Kidney (tissue), 14 donors: Measurements from ENCODE around the gene LRBA. TPM values are rescaled to one million over a fixed set of nuclear protein-coding genes. Genes with fewer than 3 reads are reported as not detected.

Source experiments
- DNase-seq, 5 donors: peaks; one replicate each; pipeline ENCODE4 v3.0.0-alpha.2; 2013 to 2020
- FAIRE-seq: peaks from 2 replicates; lab custom pipeline; 2012; peaks lifted over from hg19 to GRCh38; lab: Jason Lieb, UNC
- H3K27ac ChIP-seq, 2 donors: one replicate each; pipeline ENCODE4 v1.7.0; 2013; ENCODE audit warnings: low read depth in 2 of 2, low read length in 2 of 2, inconsistent platforms in 1 of 2
- H3K27me3 ChIP-seq: one replicate; pipeline ENCODE4 v1.7.1; 2013; ENCODE audit warnings: low read length, inconsistent platforms; ENCODE audit not compliant: control insufficient read depth, insufficient read depth
- H3K36me3 ChIP-seq, 3 donors: one replicate each; pipeline versions ENCODE4 v1.7.0 to v1.7.1; 2013; ENCODE audit warnings: low read length in 3 of 3, control low read depth in 1 of 3, inconsistent platforms in 1 of 3; ENCODE audit not compliant: insufficient read depth in 3 of 3, control insufficient read depth in 2 of 3
- H3K4me1 ChIP-seq, 3 donors: one replicate each; pipeline versions ENCODE4 v1.7.0 to v1.7.1; 2013; ENCODE audit warnings: low read length in 3 of 3, inconsistent platforms in 1 of 3, low read depth in 1 of 3; ENCODE audit not compliant: control insufficient read depth in 2 of 3, insufficient read depth in 2 of 3
- H3K4me3 ChIP-seq, 3 donors: one replicate each; pipeline versions ENCODE4 v1.7.0 to v1.8.1; 2013; ENCODE audit warnings: low read length in 3 of 3, control low read depth in 1 of 3, inconsistent platforms in 1 of 3
- H3K9ac ChIP-seq, 3 donors: one replicate each; pipeline versions ENCODE4 v1.7.0 to v1.7.1; 2013; ENCODE audit warnings: low read length in 3 of 3, control low read depth in 1 of 3, inconsistent platforms in 1 of 3
- H3K9me3 ChIP-seq, 3 donors: one replicate each; pipeline versions ENCODE4 v1.7.0 to v1.7.1; 2013; ENCODE audit warnings: low read length in 3 of 3, control low read depth in 1 of 3, inconsistent platforms in 1 of 3; ENCODE audit not compliant: control insufficient read depth in 2 of 3, insufficient read depth in 1 of 3
- intact Hi-C: fragments of 100-400 bp; cut with DNase I; formaldehyde crosslinking; loops from one replicate; pipeline ENCODE4 v1.11.1; 2022
- polyA plus RNA-seq: library from polyadenylated mRNA; stranded (reverse); fragments of 350-450 nt; fragmentation: Illumina TruSeq; extraction: RNeasy Lipid Tissue Mini Kit (QIAGEN cat#74804); gene quantifications from one replicate; pipeline ENCODE4 v1.2.3, GENCODE V29; 2014; ENCODE audit warnings: low read depth, low replicate concordance; ENCODE audit not compliant: insufficient read depth
- total RNA-seq: library from RNA; stranded (reverse); fragmentation: NEBNext Ultra II Directional; extraction: Animal tissue kit (Norgen Biotek cat#: 25700); gene quantifications from one replicate; pipeline ENCODE4 v1.2.1, GENCODE V29; 2021
- TF ChIP-seq, protein P1 (sequence below): IDR thresholded peaks from 3 replicates; pipeline ENCODE4 v1.5.1; 2012; ENCODE audit warnings: mild to moderate bottlenecking, moderate library complexity, borderline replicate concordance; ENCODE audit not compliant: insufficient read depth; ENCODE audit errors: extremely low read depth
- donor health status: control.
- donor health status: control.
- donor health status: control.
- donor health status: control.
- donor health status: control.
- donor health status: DM: yes; HTN: yes; CAD: no.
- donor health status: Normal renal cell carcinoma (clear cell type).

LRBA gene
- total and polyA plus RNA-seq, 2 donors from 2014 or later, result 20.3 to 76.7 TPM

DNA sequence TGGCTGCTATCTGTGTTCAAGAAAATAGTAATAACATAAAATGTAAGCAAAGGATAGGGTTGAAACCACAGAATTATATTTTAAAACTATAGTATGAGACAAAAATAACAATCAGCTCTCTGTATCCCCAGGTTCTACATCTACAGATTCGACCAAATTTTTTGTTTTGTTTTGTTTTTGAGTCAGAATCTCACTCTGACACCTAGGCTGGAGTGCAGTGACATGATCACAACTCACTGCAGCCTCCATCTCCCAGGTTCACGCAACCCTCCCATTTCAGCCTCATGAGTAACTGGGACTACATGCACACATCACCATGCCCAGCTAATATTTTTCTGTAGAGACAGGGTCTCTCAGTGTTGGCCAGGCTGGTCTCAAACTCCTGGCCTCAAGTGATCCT lies 319.9 kb downstream of the LRBA start:
- no peak overlapping the region for H3K4me3 ChIP-seq
- no peaks in the 10 kb centered on the region for H3K4me1 ChIP-seq
- no peaks in the 10 kb centered on the region for H3K9me3 ChIP-seq
- H3K27ac ChIP-seq, result no peak overlapping the region
- TF ChIP-seq, protein P1, sequence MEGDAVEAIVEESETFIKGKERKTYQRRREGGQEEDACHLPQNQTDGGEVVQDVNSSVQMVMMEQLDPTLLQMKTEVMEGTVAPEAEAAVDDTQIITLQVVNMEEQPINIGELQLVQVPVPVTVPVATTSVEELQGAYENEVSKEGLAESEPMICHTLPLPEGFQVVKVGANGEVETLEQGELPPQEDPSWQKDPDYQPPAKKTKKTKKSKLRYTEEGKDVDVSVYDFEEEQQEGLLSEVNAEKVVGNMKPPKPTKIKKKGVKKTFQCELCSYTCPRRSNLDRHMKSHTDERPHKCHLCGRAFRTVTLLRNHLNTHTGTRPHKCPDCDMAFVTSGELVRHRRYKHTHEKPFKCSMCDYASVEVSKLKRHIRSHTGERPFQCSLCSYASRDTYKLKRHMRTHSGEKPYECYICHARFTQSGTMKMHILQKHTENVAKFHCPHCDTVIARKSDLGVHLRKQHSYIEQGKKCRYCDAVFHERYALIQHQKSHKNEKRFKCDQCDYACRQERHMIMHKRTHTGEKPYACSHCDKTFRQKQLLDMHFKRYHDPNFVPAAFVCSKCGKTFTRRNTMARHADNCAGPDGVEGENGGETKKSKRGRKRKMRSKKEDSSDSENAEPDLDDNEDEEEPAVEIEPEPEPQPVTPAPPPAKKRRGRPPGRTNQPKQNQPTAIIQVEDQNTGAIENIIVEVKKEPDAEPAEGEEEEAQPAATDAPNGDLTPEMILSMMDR, result no peak
- DNase-seq (no peak), FAIRE-seq (no peak)
- intact Hi-C loops, result no loop called here
- H3K9ac ChIP-seq, result no peak overlapping the region
- H3K36me3 ChIP-seq, result no peaks in the 10 kb centered on the region
- no peaks in the 10 kb centered on the region for H3K27me3 ChIP-seq

DNA sequence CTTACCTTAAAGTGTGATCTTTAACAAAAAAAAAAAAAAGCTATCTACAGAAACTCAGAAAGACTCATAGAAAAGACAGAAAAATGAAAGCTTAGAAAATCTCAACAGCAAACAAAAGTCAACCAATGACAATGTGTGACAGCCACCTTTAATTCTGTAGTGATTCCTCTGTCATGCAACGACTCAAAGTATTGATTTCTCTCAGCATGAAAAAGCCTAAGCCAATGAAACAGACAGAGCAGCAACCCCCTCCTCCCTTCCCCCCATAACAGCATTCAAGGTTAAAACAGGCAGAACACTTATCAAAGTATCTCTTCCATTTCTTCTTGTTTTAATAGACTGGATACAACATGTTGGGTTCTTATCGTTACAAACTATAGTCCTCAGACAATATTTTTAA lies 320.6 kb downstream of the LRBA start:
- no peaks in the 10 kb centered on the region for H3K36me3 ChIP-seq
- H3K4me3 ChIP-seq, result no peak overlapping the region
- H3K9me3 ChIP-seq, result no peaks in the 10 kb centered on the region
- H3K27me3 ChIP-seq, result no peaks in the 10 kb centered on the region
- no peaks in the 10 kb centered on the region for H3K4me1 ChIP-seq
- FAIRE-seq (no peak), DNase-seq (no peak)
- TF ChIP-seq, protein P1, result no peak
- H3K27ac ChIP-seq, result no peak overlapping the region
- H3K9ac ChIP-seq, result no peak overlapping the region
- intact Hi-C loops, result no loop called here

DNA sequence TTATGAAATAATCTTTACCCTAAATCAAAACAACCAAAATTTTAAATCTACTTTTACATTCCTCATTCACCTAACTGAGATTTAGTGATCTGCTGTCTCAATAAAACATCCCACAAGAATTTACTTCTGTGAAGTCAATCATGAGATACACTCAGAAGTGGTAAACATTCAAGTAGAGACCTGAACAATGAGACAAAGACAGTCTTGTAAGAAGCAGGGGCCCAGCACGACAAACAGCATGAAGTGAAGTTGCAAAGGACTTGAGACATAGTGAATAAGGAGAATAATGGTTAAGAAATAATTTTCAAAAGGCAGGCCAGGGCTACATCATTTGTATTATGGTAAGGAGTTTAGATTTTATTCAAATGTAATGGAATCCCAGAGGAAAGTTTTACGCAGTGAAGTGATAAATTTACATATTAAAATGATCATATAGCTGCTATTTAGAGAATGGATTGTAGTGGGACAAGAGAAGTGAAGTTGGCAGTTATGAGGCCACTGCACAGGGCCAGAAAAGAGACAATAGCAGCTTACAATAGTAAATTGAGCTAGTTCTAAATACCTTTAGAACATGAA lies 331.2 kb downstream of the LRBA start:
- DNase-seq, result no peak

More for the DNA sequence above, 331.2 kb downstream of the LRBA start:
- Histone ChIP-seq H3K36me3 (no peaks in the 10 kb centered on the region), H3K9me3 (no peaks in the 10 kb centered on the region), H3K4me1 (no peaks in the 10 kb centered on the region), H3K4me3 (no peak overlapping the region), H3K27ac (no peak overlapping the region), H3K27me3 (no peaks in the 10 kb centered on the region), H3K9ac (no peak overlapping the region)
- intact Hi-C loops, result no loop called here
- TF ChIP-seq, protein P1, result no peak
- FAIRE-seq, result no peak
